D721Med (cell line): Measurements from ENCODE around the gene VEPH1.
"Not testable (repeated sequence)": the region's sequence is repeated elsewhere in the genome, so short reads cannot be mapped to it uniquely, and the experiment has no call there.

Source experiments
- DNase-seq: peaks from one replicate; pipeline ENCODE4 v3.0.0; 2011; ENCODE audit warnings: low spot score; ENCODE audit not compliant: insufficient read length
- FAIRE-seq: peaks from 2 replicates; lab custom pipeline; 2011; peaks lifted over from hg19 to GRCh38; lab: Jason Lieb, UNC
- TF ChIP-seq, protein P1 (sequence below): IDR thresholded peaks from 2 replicates; pipeline ENCODE4 v1.5.1; 2012; ENCODE audit warnings: mild to moderate bottlenecking, control low read depth; ENCODE audit not compliant: insufficient read depth; ENCODE audit errors: missing control alignments

The VEPH1 gene

DNA sequence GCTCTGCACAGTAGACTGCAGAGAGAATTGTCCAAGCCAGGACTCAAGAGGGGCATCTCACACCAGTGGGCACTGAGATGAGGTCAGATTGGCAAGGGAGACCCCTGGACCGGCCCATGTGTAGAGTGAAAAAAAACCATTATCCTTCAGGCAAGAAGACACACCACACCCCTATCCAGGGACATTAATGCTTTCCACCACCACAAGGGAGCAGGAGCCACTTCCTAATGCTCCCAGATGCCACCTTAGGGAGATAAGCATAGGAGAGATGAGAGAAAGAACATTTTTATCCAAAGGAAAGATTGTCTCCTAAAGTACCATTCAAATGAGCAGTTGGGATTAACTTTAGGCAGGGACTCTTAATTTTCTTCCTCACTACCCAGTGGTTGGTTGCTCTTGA is 176.2 kb downstream of the VEPH1 start:
- no peak for DNase-seq
- no peak for FAIRE-seq
- TF ChIP-seq, protein P1, sequence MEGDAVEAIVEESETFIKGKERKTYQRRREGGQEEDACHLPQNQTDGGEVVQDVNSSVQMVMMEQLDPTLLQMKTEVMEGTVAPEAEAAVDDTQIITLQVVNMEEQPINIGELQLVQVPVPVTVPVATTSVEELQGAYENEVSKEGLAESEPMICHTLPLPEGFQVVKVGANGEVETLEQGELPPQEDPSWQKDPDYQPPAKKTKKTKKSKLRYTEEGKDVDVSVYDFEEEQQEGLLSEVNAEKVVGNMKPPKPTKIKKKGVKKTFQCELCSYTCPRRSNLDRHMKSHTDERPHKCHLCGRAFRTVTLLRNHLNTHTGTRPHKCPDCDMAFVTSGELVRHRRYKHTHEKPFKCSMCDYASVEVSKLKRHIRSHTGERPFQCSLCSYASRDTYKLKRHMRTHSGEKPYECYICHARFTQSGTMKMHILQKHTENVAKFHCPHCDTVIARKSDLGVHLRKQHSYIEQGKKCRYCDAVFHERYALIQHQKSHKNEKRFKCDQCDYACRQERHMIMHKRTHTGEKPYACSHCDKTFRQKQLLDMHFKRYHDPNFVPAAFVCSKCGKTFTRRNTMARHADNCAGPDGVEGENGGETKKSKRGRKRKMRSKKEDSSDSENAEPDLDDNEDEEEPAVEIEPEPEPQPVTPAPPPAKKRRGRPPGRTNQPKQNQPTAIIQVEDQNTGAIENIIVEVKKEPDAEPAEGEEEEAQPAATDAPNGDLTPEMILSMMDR = no peak

DNA sequence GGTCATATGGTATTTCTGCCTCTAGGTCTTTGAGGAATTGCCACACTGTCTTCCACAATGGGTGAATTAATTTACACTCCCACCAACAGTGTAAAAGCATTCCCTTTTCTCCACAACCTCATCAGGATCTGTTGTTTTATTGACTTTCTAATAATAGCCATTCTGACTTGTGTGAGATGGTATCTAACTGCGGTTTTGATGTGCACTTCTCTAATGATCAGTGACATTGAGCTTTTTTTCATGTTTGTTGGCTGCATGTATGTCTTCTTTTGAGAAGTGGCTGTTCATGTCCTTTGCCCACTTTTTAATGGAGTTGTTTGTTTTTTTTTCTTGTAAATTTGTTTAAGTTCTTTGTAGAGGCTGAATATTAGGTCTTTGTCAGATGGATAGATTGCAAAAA is 178.3 kb downstream of the VEPH1 start:
- FAIRE-seq, DNase-seq: not testable (repeated sequence)

DNA sequence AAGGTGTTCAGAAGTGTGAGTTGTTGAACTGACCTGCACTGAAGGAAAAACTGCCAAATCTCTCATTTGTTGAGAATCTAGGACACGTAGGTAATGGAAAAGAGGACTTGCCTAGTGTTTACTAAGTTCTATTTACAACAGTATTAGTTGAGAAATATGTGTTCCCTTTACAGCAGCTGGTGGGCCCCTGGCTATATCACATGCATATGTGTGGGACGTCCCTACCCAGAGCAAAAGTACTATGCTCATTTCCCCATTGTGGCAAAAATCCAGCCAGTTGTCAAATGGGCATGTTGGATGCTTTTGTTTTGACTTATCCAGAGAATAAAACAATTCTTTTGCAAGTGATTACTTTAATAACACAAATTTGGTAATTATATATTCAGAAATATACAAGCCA is 179.9 kb downstream of the VEPH1 start:
- TF ChIP-seq, protein P1 = no peak
- DNase-seq (no peak), FAIRE-seq (no peak)

DNA sequence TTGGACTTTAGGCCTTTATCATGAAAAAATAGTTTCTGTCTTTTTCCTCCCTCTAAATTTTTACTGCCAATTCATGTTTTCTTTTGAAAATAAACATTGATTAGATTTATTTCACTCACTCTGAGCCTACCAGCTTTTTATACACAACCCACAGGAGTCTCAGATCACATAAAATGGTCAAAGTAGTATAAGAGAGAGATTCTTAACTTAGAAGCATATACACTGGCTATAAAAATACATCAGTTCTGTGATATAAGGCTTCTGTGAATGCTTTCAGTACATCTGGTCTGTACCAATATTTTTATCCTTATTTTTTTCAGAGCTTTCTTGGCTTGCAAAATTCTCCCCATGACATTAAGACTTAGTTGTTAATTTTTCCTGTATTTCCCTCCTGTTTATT is 183.5 kb downstream of the VEPH1 start:
- TF ChIP-seq, protein P1 = no peak
- FAIRE-seq = no peak
- no peak for DNase-seq

DNA sequence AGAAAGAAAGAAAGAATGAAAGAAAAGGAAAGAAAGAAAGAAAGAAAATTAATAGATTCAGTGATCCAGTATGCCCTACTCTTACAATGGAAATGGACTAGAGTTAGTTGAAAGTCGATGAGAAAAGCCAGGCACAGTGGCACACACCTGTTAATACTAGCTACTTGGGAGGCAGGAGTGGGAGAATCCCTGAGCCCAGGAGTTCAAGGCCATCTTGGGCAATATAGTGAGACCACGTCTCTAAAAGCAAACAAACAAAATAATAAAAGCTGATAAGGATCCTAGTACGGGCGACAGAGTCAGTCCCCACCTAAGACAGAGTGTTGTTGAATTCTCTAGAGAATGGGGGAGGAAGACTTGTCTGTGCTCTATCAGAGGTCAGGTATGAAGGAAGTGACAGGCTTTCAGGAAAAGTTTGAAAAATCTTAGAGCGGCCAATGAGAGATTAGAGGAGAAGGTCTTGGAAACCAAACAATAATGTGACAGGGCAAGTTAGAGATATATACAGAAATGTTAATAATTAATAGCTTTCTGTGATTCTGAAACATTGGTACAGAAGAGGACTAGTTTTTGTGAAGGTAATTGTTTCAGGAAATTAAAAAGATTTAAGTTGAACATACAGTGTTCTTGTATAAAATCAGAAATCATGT is 184.5 kb downstream of the VEPH1 start:
- DNase-seq = no peak
- no peak for FAIRE-seq
- TF ChIP-seq, protein P1 = no peak

DNA sequence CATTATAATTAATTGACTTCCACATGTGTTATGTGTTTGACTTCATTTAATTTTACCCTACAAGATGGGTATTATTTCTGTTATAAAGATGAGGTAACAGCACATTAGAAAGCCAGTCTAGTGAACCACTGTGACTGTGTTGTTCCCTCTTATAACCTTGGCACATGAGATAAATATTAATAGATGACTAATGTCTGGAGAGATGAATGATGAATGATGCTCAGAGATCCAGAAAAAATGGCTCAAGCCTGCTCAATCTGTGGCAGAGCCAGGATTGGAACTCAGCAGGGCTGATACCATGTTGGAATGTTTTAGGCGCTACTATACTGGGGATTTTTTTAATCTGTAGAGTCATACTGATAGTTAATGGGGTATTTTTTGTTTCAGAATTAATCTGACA is 185.3 kb downstream of the VEPH1 start:
- FAIRE-seq (no peak), DNase-seq (no peak)
- TF ChIP-seq, protein P1 = no peak

DNA sequence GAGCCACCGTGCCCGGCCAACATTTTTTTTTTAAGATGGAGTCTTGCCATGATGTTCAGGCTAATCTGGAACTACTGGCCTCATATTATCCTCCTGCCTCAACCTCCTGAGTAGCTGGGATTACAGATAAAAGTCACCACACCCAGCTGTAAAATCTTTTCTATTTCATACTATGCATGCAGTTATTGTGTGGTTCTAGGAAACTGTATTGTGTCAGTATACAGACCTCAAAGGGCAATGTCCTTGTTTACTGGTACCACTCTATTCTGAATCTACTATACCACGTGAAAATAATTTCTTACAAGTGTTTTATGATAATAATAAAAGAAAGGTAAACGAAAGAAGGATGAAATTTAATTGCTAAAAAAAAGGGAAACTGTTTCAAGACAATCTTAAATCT is 190.0 kb downstream of the VEPH1 start:
- DNase-seq (no peak), FAIRE-seq (no peak)
- TF ChIP-seq, protein P1 = no peak

DNA sequence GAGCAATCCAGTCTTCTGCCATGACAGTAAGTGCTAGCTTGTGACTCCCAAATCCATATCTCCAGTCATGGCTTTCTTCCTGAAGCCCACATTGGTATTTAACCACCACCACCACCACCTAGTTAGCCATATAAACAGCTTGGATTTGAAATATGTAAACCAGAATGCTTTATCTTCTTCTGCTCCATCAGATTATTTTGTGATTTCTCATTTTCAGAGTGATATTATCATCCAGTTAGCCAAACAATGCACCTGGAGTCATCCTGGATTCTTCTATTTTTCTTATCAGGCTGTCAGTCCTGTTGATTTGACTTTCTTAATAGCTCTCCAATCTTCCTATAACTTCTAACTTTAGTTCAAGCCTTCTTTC is 190.9 kb downstream of the VEPH1 start:
- DNase-seq = no peak
- TF ChIP-seq, protein P1 = no peak
- no peak for FAIRE-seq
